Subcutaneous adipose tissue (tissue), 4 donors: Measurements from ENCODE around the gene UQCC5. TPM values are rescaled to one million over a fixed set of nuclear protein-coding genes. Genes with fewer than 3 reads are reported as not detected.

Source experiments
- CTCF ChIP-seq: fragments of 450-650 bp; IDR thresholded peaks from one replicate; pipeline ENCODE4 v1.5.1; 2016; ENCODE audit warnings: low read depth, mild to moderate bottlenecking, control low read depth, antibody characterized with exemption, moderate library complexity
- total RNA-seq, 4 donors: library from RNA; depleted of rRNA; stranded (reverse); fragments of >200 nt; gene quantifications; one replicate each; pipeline ENCODE4 v1.1.0, GENCODE V29; 2016

Gene UQCC5
- total RNA-seq, 4 donors from 2014 or later: 1.5 to 4.9 (median 2.3) TPM

GRCh38 chr3:52490939-52491526 lies 45.4 kb upstream of the UQCC5 start:
- no peak for TF ChIP-seq CTCF

DNA sequence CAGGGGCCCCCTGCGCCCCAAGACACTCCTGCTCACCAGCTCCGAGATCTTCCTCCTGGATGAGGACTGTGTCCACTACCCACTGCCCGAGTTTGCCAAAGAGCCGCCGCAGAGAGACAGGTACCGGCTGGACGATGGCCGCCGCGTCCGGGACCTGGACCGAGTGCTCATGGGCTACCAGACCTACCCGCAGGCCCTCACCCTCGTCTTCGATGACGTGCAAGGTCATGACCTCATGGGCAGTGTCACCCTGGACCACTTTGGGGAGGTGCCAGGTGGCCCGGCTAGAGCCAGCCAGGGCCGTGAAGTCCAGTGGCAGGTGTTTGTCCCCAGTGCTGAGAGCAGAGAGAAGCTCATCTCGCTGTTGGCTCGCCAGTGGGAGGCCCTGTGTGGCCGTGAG lies 44.3 kb upstream of the UQCC5 start:
- no peak for TF ChIP-seq CTCF

GRCh38 chr3:52493232-52494017 lies 43.0 kb upstream of the UQCC5 start:
- TF ChIP-seq CTCF: no peak

DNA sequence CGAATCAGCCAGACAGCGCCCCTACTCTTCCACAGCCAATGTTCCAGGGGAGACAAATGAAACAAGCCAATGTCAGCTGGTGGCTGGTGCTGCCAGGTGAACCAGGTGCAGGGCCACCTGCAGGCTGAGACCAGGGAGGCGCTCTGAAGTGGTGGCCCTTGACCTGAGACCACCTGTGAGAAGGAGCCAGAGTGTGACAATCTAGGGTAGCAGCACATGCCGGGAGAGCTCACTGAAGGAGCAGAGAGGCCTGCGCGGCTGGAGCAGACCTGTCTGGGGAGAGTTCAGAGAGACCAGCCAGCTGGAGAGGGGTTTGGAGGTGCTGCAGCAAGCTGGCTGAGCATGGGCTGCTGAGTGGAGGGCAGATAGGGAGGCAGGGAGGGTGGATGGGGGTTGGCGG lies 42.0 kb upstream of the UQCC5 start:
- TF ChIP-seq CTCF: no peak

DNA sequence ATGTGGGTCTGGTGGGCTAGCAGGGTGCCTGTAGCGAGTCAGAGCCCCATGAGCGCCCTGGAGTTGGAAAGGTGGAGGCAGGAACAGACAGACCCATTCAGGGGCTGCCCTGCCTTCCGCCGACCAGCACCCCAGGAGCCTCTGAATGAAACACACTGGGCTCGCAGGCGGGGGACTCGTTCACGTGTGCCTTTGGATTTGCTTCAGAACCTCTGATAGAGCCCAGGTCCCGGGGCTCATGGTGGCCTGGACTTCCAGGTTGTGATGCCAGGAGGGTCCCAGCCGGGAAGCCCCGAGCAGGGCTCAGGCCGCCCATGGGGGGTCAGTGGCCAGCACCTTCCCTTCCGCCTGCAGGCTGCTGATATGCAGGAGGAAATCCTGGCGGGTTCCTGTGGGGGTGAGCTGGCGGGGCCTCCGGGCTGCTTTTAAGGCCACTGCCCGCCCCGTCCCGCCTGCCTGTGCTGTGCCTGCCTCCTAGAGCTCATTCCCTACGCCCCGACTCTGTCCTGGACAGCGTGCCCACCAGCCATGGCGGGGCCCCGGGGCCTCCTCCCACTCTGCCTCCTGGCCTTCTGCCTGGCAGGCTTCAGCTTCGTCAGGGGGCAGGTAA lies 41.4 kb upstream of the UQCC5 start, which contains the start of gene STAB1:
Gene STAB1 (plus strand): TSS at position 453 of the 610 bp plus-strand sequence. CDS start 76 bp downstream, at position 529.
- TF ChIP-seq CTCF: no peak

DNA sequence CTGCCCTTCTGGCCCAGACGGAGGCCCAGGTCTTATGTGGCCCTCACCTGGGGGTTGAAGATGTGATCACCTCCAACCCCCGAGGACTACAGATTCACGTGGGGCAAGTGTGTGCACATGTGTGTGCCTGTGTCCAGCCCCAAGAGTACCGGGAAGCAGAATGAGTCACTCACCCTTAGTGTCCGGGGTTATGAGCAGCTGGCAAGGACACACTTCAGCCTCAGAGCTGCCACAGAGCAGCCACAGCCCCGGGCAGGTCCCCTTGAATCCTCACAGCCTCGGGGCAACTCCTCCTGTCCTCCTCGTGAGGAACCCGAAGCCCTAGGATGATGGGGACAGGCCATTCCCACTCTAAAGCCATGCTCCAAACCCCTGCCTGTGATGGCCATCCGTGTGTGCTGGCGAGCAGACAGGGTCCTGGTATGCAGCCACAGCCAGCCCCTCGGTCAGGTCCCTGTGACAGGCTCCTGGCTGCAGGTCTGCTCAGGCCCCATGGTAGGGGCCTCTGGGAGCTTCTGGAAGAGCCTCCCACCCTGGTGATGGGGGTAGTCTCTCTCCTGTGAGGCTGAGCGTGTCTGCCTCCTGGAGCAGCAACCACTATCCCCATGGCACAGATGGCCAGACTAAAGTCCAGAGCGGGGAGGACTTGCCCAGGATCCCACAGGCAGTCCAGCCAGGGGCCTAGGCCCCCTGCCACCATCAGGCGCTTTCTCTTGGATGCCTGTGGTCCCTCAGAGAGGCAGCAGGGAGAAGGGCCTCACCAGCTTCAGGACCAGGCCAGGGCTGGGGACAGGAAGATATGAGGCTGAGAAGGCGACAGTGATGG lies 40.4 kb upstream of the UQCC5 start:
- TF ChIP-seq CTCF: no peak
